H9 (cell line): ENCODE data around the gene ANKRD13D. TPM values are rescaled to one million over a fixed set of nuclear protein-coding genes. Genes with fewer than 3 reads are reported as not detected.

Source experiments
- DNase-seq: peaks from one replicate; pipeline ENCODE4 v3.0.0-alpha.2; 2017
- H2AFZ ChIP-seq: one replicate; pipeline ENCODE4 v1.6.1; 2013; ENCODE audit warnings: mild to moderate bottlenecking, low read length, control low read depth, moderate library complexity
- H2AK5ac ChIP-seq: 2 replicates; pipeline ENCODE4 v1.6.1; 2013; ENCODE audit warnings: low read length, control low read depth, mixed read lengths; ENCODE audit not compliant: insufficient read length
- H2BK120ac ChIP-seq: one replicate; pipeline ENCODE4 v1.6.1; 2013; ENCODE audit warnings: low read depth, mild to moderate bottlenecking, low read length, control low read depth, inconsistent platforms; ENCODE audit not compliant: poor library complexity, severe bottlenecking
- H2BK12ac ChIP-seq: 2 replicates; pipeline ENCODE4 v1.6.1; 2013; ENCODE audit warnings: low read length, control low read depth, mixed read lengths, low read depth; ENCODE audit not compliant: insufficient read length
- H2BK15ac ChIP-seq: 2 replicates; pipeline ENCODE4 v1.6.1; 2013; ENCODE audit warnings: low read depth, low read length, control low read depth
- H2BK20ac ChIP-seq: one replicate; pipeline ENCODE4 v1.6.1; 2013; ENCODE audit warnings: low read depth, mild to moderate bottlenecking, low read length, control low read depth, inconsistent platforms; ENCODE audit not compliant: poor library complexity, severe bottlenecking
- H2BK5ac ChIP-seq: 2 replicates; pipeline ENCODE4 v1.6.1; 2013; ENCODE audit warnings: low read length, control low read depth, mixed read lengths; ENCODE audit not compliant: insufficient read length
- H3K14ac ChIP-seq: 2 replicates; pipeline ENCODE4 v1.6.1; 2013; ENCODE audit warnings: low read length, control low read depth; ENCODE audit not compliant: insufficient read depth
- H3K18ac ChIP-seq: 2 replicates; pipeline ENCODE4 v1.6.1; 2013; ENCODE audit warnings: low read depth, mild to moderate bottlenecking, mixed read lengths, low read length, control low read depth; ENCODE audit not compliant: insufficient read length
- H3K23ac ChIP-seq: 2 replicates; pipeline ENCODE4 v1.6.1; 2013; ENCODE audit warnings: low read length, control low read depth, mixed read lengths, low read depth; ENCODE audit not compliant: insufficient read length
- H3K23me2 ChIP-seq: 2 replicates; pipeline ENCODE4 v1.6.1; 2013; ENCODE audit warnings: low read depth, mild to moderate bottlenecking, mixed read lengths, low read length, control low read depth; ENCODE audit not compliant: insufficient read length, poor library complexity, severe bottlenecking
- H3K27ac ChIP-seq: 2 replicates; pipeline ENCODE4 v1.5.1; 2013; ENCODE audit warnings: low read length, control low read depth, mixed read lengths, low read depth; ENCODE audit not compliant: insufficient read length
- H3K27me3 ChIP-seq: 2 replicates; pipeline ENCODE4 v1.6.1; 2013; ENCODE audit warnings: low read length, control low read depth, inconsistent platforms; ENCODE audit not compliant: insufficient read depth
- H3K4ac ChIP-seq: 2 replicates; pipeline ENCODE4 v1.6.1; 2013; ENCODE audit warnings: low read depth, mild to moderate bottlenecking, control low read depth, inconsistent platforms, low read length, moderate library complexity
- H3K4me1 ChIP-seq: 2 replicates; pipeline ENCODE4 v1.6.1; 2013; ENCODE audit warnings: low read length, control low read depth, inconsistent platforms; ENCODE audit not compliant: insufficient read depth
- H3K4me2 ChIP-seq: 2 replicates; pipeline ENCODE4 v1.6.1; 2013; ENCODE audit warnings: low read length, control low read depth, mixed read lengths; ENCODE audit not compliant: insufficient read length, insufficient read depth
- H3K56ac ChIP-seq: 2 replicates; pipeline ENCODE4 v1.6.1; 2013; ENCODE audit warnings: low read depth, mild to moderate bottlenecking, mixed read lengths, low read length, control low read depth; ENCODE audit not compliant: insufficient read length
- H3K79me1 ChIP-seq: 2 replicates; pipeline ENCODE4 v1.6.1; 2013; ENCODE audit warnings: low read depth, mild to moderate bottlenecking, moderate library complexity, low read length, control low read depth, inconsistent platforms; ENCODE audit not compliant: insufficient read depth, poor library complexity, severe bottlenecking
- H3K79me2 ChIP-seq: 2 replicates; pipeline ENCODE4 v1.6.1; 2013; ENCODE audit warnings: low read length, control low read depth, inconsistent platforms; ENCODE audit not compliant: insufficient read depth
- H3K9ac ChIP-seq: 2 replicates; pipeline ENCODE4 v1.6.1; 2013; ENCODE audit warnings: low read length, control low read depth, mixed read lengths; ENCODE audit not compliant: insufficient read length; ENCODE audit errors: extremely low read depth
- H3K9me3 ChIP-seq: one replicate; pipeline ENCODE4 v1.6.1; 2013; ENCODE audit warnings: low read depth, low read length, inconsistent platforms; ENCODE audit not compliant: control insufficient read depth
- H3T11ph ChIP-seq: one replicate; pipeline ENCODE4 v1.6.1; 2013; ENCODE audit warnings: mild to moderate bottlenecking, low read length, control low read depth, inconsistent platforms
- H4K20me1 ChIP-seq: one replicate; pipeline ENCODE4 v1.6.1; 2013; ENCODE audit not compliant: control insufficient read depth, insufficient read length, insufficient read depth
- H4K5ac ChIP-seq: 2 replicates; pipeline ENCODE4 v1.6.1; 2013; ENCODE audit warnings: low read depth, mild to moderate bottlenecking, mixed read lengths, low read length, control low read depth; ENCODE audit not compliant: insufficient read length
- H4K8ac ChIP-seq: replicated peaks from 2 replicates; pipeline ENCODE4 v1.6.1; 2013; ENCODE audit warnings: low read length, control low read depth, mixed read lengths, low read depth; ENCODE audit not compliant: insufficient read length
- H4K91ac ChIP-seq: 2 replicates; pipeline ENCODE4 v1.6.1; 2013; ENCODE audit warnings: low read depth, mild to moderate bottlenecking, moderate library complexity, mixed read lengths, low read length, control low read depth; ENCODE audit not compliant: insufficient read length
- H3K27ac Mint-ChIP-seq, 3 experiments: 2 replicates in 2 of 3; 3 replicates in 1 of 3; pipeline ENCODE4 v1.8.0; 2020 to 2021; ENCODE audit warnings: mixed read lengths in 3 of 3, mild to moderate bottlenecking in 1 of 3, moderate library complexity in 1 of 3
- H3K27me3 Mint-ChIP-seq: 2 replicates; pipeline ENCODE4 v1.8.0; 2021; ENCODE audit warnings: low read depth, mild to moderate bottlenecking, moderate library complexity, mixed read lengths
- H3K36me3 Mint-ChIP-seq, 3 experiments: 2 replicates in 2 of 3; 3 replicates in 1 of 3; pipeline ENCODE4 v1.8.0; 2020 to 2021; ENCODE audit warnings: low read depth in 3 of 3, mixed read lengths in 3 of 3; ENCODE audit not compliant: insufficient read depth in 1 of 3
- H3K4me1 Mint-ChIP-seq, 2 experiments: 2 replicates each; pipeline ENCODE4 v1.8.0; 2020; ENCODE audit warnings: mixed read lengths in 2 of 2
- H3K4me3 Mint-ChIP-seq, 2 experiments: 2 replicates in 1 of 2; 3 replicates in 1 of 2; pipeline ENCODE4 v1.8.0; 2020 to 2021; ENCODE audit warnings: mild to moderate bottlenecking in 2 of 2, mixed read lengths in 2 of 2, moderate library complexity in 1 of 2
- H3K9me3 Mint-ChIP-seq, 2 experiments: 2 replicates in 1 of 2; 3 replicates in 1 of 2; pipeline ENCODE4 v1.8.0; 2020; ENCODE audit warnings: mild to moderate bottlenecking in 2 of 2, mixed read lengths in 2 of 2, moderate library complexity in 1 of 2
- WGBS: extraction: QIAGEN DNeasy Blood & Tissue Kit; methylation state at CpG from one replicate; pipeline ENCODE4 v1.1.7; 2013; ENCODE audit warnings: missing lambda C conversion rate, low lambda C conversion rate, mixed read lengths; ENCODE audit not compliant: insufficient read length; ENCODE audit errors: extremely low coverage; 5-methylcytosine and 5-hydroxymethylcytosine counted together
- total RNA-seq: library from RNA; stranded (reverse); gene quantifications from 2 replicates; pipeline ENCODE4 v1.2.1, GENCODE V29; 2021
- TF ChIP-seq, protein P1 (sequence below): fragments of 200-600 bp; sonication (generic); conservative IDR thresholded peaks from 3 replicates; pipeline ENCODE4 v1.8.0; 2021; ENCODE audit warnings: antibody characterized with exemption, mild to moderate bottlenecking

Gene ANKRD13D
- total RNA-seq, 1 experiment from 2014 or later, result 42.1 TPM

DNA sequence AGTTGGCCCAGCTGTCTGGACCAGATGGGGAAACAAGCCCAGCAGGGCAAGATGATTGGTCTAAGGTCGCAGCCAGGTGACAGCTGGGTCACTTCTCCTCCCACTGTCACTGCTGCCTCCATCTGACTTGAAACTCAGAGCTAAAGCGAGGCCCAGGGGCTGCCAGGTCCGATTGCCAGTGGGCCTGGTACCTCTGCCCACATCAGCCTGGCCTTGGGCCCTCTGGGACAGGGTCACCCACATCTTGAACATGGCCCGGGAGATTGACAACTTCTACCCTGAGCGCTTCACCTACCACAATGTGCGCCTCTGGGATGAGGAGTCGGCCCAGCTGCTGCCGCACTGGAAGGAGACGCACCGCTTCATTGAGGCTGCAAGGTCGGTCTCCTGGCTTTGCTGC lies 20.1 kb downstream of the ANKRD13D start:
- TF ChIP-seq, protein P1, sequence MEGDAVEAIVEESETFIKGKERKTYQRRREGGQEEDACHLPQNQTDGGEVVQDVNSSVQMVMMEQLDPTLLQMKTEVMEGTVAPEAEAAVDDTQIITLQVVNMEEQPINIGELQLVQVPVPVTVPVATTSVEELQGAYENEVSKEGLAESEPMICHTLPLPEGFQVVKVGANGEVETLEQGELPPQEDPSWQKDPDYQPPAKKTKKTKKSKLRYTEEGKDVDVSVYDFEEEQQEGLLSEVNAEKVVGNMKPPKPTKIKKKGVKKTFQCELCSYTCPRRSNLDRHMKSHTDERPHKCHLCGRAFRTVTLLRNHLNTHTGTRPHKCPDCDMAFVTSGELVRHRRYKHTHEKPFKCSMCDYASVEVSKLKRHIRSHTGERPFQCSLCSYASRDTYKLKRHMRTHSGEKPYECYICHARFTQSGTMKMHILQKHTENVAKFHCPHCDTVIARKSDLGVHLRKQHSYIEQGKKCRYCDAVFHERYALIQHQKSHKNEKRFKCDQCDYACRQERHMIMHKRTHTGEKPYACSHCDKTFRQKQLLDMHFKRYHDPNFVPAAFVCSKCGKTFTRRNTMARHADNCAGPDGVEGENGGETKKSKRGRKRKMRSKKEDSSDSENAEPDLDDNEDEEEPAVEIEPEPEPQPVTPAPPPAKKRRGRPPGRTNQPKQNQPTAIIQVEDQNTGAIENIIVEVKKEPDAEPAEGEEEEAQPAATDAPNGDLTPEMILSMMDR, result no peak

More for the DNA sequence above, 20.1 kb downstream of the ANKRD13D start:
- no peaks in the 10 kb centered on the region for H4K20me1 ChIP-seq
- peaks cover 3% of the 10 kb centered on the region for H3K23me2 ChIP-seq
- H3K18ac ChIP-seq, result no peak overlapping the region
- H2AK5ac ChIP-seq, result no peak overlapping the region
- no peak overlapping the region for H3K27ac Mint-ChIP-seq
- H3K9ac ChIP-seq, result no peak overlapping the region
- no peak overlapping the region for H4K8ac ChIP-seq
- no peak overlapping the region for H2BK5ac ChIP-seq
- H3K4me2 ChIP-seq, result no peak overlapping the region
- no peaks in the 10 kb centered on the region for H3K27me3 ChIP-seq
- H2BK20ac ChIP-seq, result no peak overlapping the region
- H3K79me2 ChIP-seq, result no peaks in the 10 kb centered on the region
- H3K4ac ChIP-seq, result no peak overlapping the region
- H2BK120ac ChIP-seq, result no peak overlapping the region
- DNase-seq, result no peak
- H2AFZ ChIP-seq, result no peak overlapping the region
- peaks cover 7% of the 10 kb centered on the region for H3K27me3 Mint-ChIP-seq
- no peak overlapping the region for H3T11ph ChIP-seq
- peaks cover 0 to 23% (median 8%) of the 10 kb centered on the region in 3 experiments; a peak in 5 of 7 replicates for H3K36me3 Mint-ChIP-seq
- no peaks in the 10 kb centered on the region for H3K9me3 ChIP-seq
- H3K27ac ChIP-seq, result no peak overlapping the region
- no peak overlapping the region for H2BK15ac ChIP-seq
- no peaks in the 10 kb centered on the region for H3K4me1 ChIP-seq
- no peak overlapping the region for H4K91ac ChIP-seq
- no peaks in the 10 kb centered on the region for H3K9me3 Mint-ChIP-seq
- H3K79me1 ChIP-seq, result no peaks in the 10 kb centered on the region
- peaks cover 4 to 7% of the 10 kb centered on the region in 2 experiments; a peak in 3 of 4 replicates for H3K4me1 Mint-ChIP-seq
- no CpG with 5 or more reads among the region's 11 CpGs for WGBS
- H4K5ac ChIP-seq, result no peak overlapping the region
- H3K56ac ChIP-seq, result no peak overlapping the region
- H3K4me3 Mint-ChIP-seq, result no peak overlapping the region
- no peak overlapping the region for H3K23ac ChIP-seq
- no peak overlapping the region for H2BK12ac ChIP-seq
- no peak overlapping the region; the same call in 1 of the 2 replicates for H3K14ac ChIP-seq
